GM15510 (cell line): Measurements from ENCODE around the gene ACTR5.

Source experiments
- POLR2A ChIP-seq: IDR thresholded peaks from 3 replicates; pipeline ENCODE4 v1.6.1; 2011; ENCODE audit warnings: borderline replicate concordance; ENCODE audit not compliant: insufficient read length; ENCODE audit errors: extremely low read depth

The ACTR5 gene

DNA sequence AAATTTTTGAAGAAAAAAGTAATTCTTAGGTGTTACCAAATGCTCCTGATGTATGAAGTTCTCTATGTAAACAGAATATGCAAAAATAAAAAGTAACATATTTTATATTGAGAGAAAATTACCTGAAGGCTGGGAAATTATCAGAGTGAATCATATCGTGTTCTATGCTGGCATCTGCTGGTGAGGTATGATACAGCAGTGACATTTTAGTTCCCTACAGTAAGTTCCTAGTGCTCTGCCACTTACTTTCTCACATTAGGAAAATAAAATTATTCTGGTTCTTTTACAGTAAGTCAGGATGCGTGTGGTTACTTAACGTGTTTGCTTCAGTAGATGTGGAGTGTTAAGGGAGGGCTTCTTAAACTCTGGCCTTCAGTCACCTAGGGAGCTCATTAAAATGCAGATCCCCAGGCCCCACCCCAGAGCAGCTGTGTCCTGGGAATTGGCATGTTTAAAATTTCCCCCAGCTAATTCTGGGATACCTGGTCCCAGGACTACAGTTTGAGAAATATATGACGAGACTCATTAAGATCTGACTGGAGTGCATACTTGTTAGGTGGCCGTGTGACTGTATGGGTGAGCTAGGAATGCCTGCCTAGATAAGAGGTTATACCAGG lies 3.2 kb downstream of the ACTR5 start:
- no peak for TF ChIP-seq POLR2A

GRCh38 chr20:38752029-38752428 lies 3.8 kb downstream of the ACTR5 start:
- TF ChIP-seq POLR2A: no peak

DNA sequence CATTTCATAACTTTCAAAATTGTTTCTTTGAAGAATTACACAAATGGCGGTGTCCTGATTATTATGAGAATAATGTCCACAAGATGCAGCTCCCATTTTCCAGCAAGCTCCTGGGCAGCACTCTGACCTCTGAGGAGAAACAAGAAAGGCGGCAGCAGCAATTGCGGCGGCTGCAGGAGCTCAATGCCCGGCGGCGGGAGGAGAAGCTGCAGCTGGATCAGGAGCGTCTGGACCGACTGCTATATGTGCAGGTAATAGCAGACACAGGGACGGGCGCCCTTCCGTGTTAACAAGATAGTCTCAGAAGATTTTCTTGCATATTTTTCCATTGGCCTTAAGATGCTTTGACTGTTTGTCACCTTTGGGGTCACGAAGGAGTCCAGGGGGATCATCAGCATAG lies 6.7 kb downstream of the ACTR5 start:
- no peak for TF ChIP-seq POLR2A

DNA sequence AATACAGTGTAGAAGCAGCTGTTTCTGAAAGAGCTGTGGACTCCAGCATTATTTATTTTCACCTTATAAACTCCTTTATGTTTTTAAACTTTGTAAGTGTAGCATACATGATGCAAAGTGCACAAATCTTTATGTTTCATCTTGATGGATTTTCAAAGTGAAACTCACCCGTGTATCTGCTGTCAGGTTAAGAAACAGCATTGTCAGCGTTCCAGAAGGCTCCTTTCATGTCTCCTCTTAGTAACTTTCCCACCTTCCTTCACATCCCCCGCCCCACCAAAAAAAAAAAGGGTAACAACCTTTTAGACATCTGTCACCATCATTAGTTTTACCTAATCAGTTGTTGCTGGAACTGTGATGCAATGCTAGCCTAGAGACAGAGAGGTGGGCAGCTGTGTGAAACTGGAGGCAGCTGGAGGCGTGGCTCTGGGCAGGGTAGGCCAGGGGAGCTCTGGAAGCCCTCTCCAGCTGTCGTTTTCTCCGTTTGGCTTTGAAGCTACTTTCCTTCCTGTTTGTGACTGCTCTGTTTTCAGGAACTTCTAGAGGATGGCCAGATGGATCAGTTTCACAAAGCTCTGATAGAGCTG lies 7.2 kb downstream of the ACTR5 start:
- no peak for TF ChIP-seq POLR2A

GRCh38 chr20:38757145-38757775 lies 9.0 kb downstream of the ACTR5 start:
- no peak for TF ChIP-seq POLR2A

GRCh38 chr20:38759106-38759505 lies 10.8 kb downstream of the ACTR5 start:
- TF ChIP-seq POLR2A: no peak

GRCh38 chr20:38760978-38761377 lies 12.7 kb downstream of the ACTR5 start:
- TF ChIP-seq POLR2A: no peak

DNA sequence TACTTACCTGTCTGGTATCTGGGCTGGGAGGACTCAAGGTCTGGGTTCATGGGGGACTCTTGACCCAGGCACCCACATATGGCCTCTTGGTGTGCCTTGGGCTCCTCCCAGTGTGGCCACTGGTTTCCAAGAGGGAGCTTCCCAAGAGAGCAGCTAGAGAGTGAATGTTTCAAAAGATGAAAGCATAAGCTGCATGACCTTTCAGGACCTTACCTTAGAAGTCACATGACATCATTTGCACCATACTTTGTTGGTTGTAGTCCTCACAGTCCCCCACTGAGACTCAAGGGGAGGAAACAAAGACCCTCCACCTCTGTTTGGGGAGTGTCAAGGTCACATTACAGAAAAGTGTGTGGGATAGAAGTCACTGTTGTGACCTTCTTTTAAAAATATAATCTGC lies 13.9 kb downstream of the ACTR5 start:
- no peak for TF ChIP-seq POLR2A

DNA sequence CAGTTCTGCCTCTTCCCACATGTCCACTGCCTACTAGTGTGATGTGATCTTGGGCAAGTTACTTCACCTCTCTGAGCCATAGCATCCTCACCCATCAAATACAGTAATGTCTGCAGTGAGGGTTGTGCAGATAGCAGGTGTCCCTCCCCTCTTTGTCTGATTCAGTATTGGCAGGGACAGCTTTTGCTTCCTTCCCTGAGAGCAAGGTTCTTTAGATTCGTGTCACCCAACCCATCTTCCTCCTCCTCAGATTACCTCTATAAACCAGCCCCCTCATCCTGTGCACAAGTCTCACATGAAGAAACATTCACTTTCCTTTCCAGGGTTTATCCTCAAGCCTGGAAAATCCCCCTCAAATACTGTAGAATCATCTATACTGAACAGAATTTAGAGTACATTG lies 15.4 kb downstream of the ACTR5 start:
- TF ChIP-seq POLR2A: no peak

- no peak for TF ChIP-seq POLR2A
Measured at GRCh38 chr20:38764567-38765318, 16.5 kb downstream of the ACTR5 start.

DNA sequence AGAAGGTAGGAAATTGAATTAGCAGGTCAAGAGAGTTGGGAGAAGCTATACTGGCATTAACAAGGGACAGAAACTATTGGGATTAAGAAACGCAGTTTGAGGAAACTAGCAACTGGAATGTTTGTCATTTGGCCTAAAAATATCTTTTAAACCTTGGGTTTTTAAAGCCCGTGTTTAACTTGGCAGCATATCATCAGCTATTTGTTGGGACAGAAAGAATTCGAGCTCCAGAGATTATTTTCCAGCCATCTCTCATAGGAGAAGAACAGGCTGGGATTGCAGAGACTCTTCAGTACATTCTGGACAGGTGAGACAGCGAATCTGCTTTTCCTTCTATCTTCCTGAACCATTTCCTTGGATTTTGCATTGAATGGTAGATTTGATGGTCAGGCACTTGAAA lies 17.8 kb downstream of the ACTR5 start:
- no peak for TF ChIP-seq POLR2A

GRCh38 chr20:38769376-38770295 lies 21.4 kb downstream of the ACTR5 start:
- no peak for TF ChIP-seq POLR2A

GRCh38 chr20:38770546-38770945 lies 22.3 kb downstream of the ACTR5 start:
- TF ChIP-seq POLR2A: no peak

GRCh38 chr20:38770970-38771369 lies 22.7 kb downstream of the ACTR5 start:
- TF ChIP-seq POLR2A: no peak
